ENCODE results near the gene MON1B. TPM values are rescaled to one million over a fixed set of nuclear protein-coding genes. Genes with fewer than 3 reads are reported as not detected.

Gene MON1B
- total RNA-seq, 1 donor from 2014 or later = 2.1 TPM

DNA sequence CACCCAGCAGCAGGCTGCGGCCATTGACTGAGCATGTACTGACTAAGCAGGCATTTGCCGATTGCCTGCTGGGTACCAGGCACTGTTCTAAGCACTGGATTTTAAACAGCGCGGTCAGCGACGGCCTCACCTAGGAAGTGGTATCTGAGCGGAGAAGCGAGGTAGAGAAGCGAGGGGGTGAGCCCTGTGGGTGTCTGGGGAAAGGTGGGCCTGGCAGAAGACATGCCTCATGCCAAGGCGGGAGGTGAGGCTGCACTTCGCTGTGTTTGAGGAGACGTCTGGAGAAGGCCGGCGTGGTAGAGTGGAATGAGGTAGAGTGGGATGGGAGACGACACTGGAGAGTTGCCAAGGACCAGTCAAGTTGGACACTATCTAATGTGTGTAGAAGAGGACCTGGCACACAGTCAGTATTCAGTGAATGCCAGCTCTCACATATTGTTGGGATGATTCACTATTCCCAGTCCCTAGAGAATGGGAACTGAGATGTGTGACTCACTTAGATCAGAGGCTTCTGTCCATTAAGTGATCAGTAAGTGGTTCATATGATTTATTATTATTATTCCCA lies 22.6 kb downstream of the MON1B start:
- Histone ChIP-seq H3K4me1 (ENCODE audit: control insufficient read depth in 3 of 3, insufficient read depth in 3 of 3, low read length in 3 of 3) (peaks cover 3 to 9% (median 4%) of the 10 kb centered on the region in 3 donors), H3K27ac (ENCODE audit: low read depth, low read length) (no peak overlapping the region), H3K9me3 (ENCODE audit: control insufficient read depth in 3 of 3, low read length in 3 of 3) (no peaks in the 10 kb centered on the region), H3K36me3 (ENCODE audit: control insufficient read depth in 3 of 3, insufficient read depth in 3 of 3, low read length in 3 of 3) (no peaks in the 10 kb centered on the region), H3K4me3 (ENCODE audit: low read length in 3 of 3) (no peak overlapping the region), H3K27me3 (ENCODE audit: control insufficient read depth in 3 of 3, insufficient read depth in 3 of 3, low read length in 3 of 3) (peaks cover 12 to 39% (median 27%) of the 10 kb centered on the region in 3 donors), H3K9ac (ENCODE audit: low read depth in 1 of 3, low read length in 3 of 3) (no peak overlapping the region)

DNA sequence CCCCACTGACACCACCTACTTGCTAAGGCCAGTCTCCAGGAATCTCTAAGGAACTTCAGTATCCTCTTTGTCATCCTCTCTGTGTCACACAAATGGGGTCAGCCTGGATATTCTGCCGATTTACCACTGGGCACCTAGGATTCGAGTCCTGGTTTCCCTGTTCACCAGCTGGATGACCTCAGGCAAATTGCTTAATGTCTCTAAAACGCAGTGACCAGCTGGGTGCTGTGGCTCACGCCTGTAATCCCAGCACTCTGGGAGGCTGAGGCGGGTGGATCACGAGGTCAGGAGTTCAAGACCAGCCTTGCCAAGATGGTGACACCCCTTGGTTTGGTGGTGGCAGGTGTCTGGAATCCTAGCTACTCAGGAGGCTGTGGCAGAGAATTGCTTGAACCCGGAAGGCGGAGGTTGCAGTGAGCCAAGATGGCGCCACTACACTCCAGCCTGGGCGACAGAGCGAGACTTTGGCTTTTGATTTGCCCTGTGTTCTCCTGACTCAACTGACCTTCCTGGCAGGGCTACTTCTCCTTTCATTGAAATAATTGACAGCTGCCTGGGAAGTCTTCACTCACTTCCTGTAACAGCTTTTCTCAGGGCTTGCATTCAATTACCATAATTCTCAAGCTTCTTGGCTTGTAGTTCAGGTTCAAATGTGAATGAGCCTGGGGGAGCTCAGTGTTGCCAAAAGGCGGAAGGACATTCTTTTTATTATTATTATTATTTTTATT lies 23.6 kb downstream of the MON1B start:
- H3K4me3 ChIP-seq (ENCODE audit: low read length in 3 of 3) = no peak overlapping the region
- H3K27ac ChIP-seq (ENCODE audit: low read depth, low read length) = no peak overlapping the region
- H3K27me3 ChIP-seq (ENCODE audit: control insufficient read depth in 3 of 3, insufficient read depth in 3 of 3, low read length in 3 of 3) = peaks cover 12 to 39% (median 25%) of the 10 kb centered on the region in 3 donors
- H3K4me1 ChIP-seq (ENCODE audit: control insufficient read depth in 3 of 3, insufficient read depth in 3 of 3, low read length in 3 of 3) = peaks cover 3 to 9% (median 4%) of the 10 kb centered on the region in 3 donors
- H3K9me3 ChIP-seq (ENCODE audit: control insufficient read depth in 3 of 3, low read length in 3 of 3) = no peaks in the 10 kb centered on the region
- no peak overlapping the region for H3K9ac ChIP-seq (ENCODE audit: low read depth in 1 of 3, low read length in 3 of 3)
- H3K36me3 ChIP-seq (ENCODE audit: control insufficient read depth in 3 of 3, insufficient read depth in 3 of 3, low read length in 3 of 3) = no peaks in the 10 kb centered on the region

DNA sequence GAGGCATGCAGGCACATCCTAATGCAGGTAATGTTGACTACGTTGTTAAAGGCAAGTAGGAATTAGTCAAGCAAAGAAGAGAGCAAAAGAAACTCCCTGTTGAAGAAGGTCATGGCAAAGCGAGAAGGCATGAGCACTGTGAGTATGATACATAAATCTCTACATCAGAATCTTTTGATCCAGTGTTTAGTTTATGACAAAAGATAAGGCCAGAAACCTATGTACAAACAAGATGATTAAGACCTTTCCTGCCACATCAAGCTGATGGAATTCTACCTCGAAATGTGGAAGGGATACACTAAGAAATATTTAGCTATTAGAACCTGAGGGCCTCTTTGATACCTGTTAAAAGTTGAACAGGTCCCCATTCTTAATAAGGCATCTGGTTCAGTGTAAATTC lies 28.4 kb downstream of the MON1B start:
- H3K9me3 ChIP-seq (ENCODE audit: control insufficient read depth in 3 of 3, low read length in 3 of 3) = no peaks in the 10 kb centered on the region
- H3K9ac ChIP-seq (ENCODE audit: low read depth in 1 of 3, low read length in 3 of 3) = no peak overlapping the region
- H3K27me3 ChIP-seq (ENCODE audit: control insufficient read depth in 3 of 3, insufficient read depth in 3 of 3, low read length in 3 of 3) = peaks cover 0 to 3% (median 0%) of the 10 kb centered on the region in 3 donors
- no peaks in the 10 kb centered on the region for H3K36me3 ChIP-seq (ENCODE audit: control insufficient read depth in 3 of 3, insufficient read depth in 3 of 3, low read length in 3 of 3)
- no peak overlapping the region for H3K4me3 ChIP-seq (ENCODE audit: low read length in 3 of 3)
- H3K4me1 ChIP-seq (ENCODE audit: control insufficient read depth in 3 of 3, insufficient read depth in 3 of 3, low read length in 3 of 3) = no peaks in the 10 kb centered on the region
- no peak overlapping the region for H3K27ac ChIP-seq (ENCODE audit: low read depth, low read length)

DNA sequence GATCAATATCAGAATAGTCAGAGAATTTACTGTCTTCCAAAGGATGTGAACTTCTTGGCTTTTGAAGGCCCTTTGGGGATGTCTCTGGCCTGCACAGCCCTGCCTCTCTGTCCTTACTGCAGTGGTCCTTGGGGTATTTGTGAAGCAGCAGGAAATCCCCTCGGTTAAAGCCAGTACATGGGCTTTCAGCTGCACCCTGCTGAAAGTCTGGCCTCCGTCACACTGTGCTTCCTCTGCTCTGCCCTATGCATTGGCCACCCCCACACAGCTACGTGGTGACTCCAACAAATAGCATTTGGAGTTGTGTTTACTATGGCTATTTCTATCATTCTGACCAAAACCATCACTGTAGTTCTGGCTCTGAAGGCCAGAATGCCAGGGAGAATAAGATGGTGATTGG lies 29.4 kb downstream of the MON1B start:
- no peaks in the 10 kb centered on the region for H3K27me3 ChIP-seq (ENCODE audit: control insufficient read depth in 3 of 3, insufficient read depth in 3 of 3, low read length in 3 of 3)
- no peak overlapping the region for H3K9ac ChIP-seq (ENCODE audit: low read depth in 1 of 3, low read length in 3 of 3)
- no peak overlapping the region for H3K4me3 ChIP-seq (ENCODE audit: low read length in 3 of 3)
- H3K36me3 ChIP-seq (ENCODE audit: control insufficient read depth in 3 of 3, insufficient read depth in 3 of 3, low read length in 3 of 3) = no peaks in the 10 kb centered on the region
- H3K9me3 ChIP-seq (ENCODE audit: control insufficient read depth in 3 of 3, low read length in 3 of 3) = no peaks in the 10 kb centered on the region
- no peaks in the 10 kb centered on the region for H3K4me1 ChIP-seq (ENCODE audit: control insufficient read depth in 3 of 3, insufficient read depth in 3 of 3, low read length in 3 of 3)
- no peak overlapping the region for H3K27ac ChIP-seq (ENCODE audit: low read depth, low read length)

DNA sequence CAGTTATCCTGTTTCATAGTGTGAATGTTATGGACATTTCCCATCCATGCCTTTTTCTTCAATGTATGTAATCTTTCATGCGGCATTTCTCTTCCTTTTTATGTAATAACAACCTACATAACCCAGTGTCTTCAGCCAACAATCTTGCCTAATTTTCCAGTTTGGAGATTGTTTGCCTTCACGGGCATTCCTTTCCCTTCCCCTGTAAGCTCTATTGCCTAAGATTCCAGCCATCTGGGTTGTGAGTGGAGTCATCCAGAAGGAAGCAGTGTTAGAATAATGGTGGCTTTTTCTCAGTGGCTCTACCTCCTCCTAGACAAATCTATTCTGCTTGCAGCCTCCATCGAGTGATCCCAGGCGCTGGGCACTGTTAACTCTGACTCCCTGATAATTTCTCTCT lies 30.5 kb downstream of the MON1B start:
- no peaks in the 10 kb centered on the region for H3K27me3 ChIP-seq (ENCODE audit: control insufficient read depth in 3 of 3, insufficient read depth in 3 of 3, low read length in 3 of 3)
- H3K9me3 ChIP-seq (ENCODE audit: control insufficient read depth in 3 of 3, low read length in 3 of 3) = no peaks in the 10 kb centered on the region

DNA sequence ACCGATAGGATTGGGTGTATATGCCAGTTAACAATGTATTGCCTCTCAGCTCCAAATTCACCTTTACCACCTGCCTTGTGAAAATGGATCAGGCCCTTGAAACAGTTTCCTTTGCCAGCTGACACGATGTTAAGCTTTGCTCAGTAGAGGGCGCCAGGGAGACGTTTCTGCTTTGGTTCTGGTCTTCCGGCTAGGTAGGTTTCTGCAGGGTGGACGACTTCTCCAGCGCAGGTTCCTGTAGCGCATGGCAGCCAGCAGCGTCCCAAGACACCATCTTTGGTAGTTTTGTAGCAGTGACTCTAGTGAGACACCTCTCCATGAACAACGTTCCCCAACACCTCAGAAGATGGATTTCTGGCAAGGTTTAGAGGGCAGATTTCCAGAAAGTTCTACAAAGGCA lies 32.2 kb downstream of the MON1B start:
- Histone ChIP-seq H3K27me3 (ENCODE audit: control insufficient read depth in 3 of 3, insufficient read depth in 3 of 3, low read length in 3 of 3) (peaks cover 0 to 2% (median 2%) of the 10 kb centered on the region in 3 donors), H3K4me1 (ENCODE audit: control insufficient read depth in 3 of 3, insufficient read depth in 3 of 3, low read length in 3 of 3) (no peaks in the 10 kb centered on the region), H3K9me3 (ENCODE audit: control insufficient read depth in 3 of 3, low read length in 3 of 3) (no peaks in the 10 kb centered on the region), H3K4me3 (ENCODE audit: low read length in 3 of 3) (no peak overlapping the region), H3K27ac (ENCODE audit: low read depth, low read length) (no peak overlapping the region), H3K9ac (ENCODE audit: low read depth in 1 of 3, low read length in 3 of 3) (no peak overlapping the region), H3K36me3 (ENCODE audit: control insufficient read depth in 3 of 3, insufficient read depth in 3 of 3, low read length in 3 of 3) (no peaks in the 10 kb centered on the region)

More for the DNA sequence above, 30.5 kb downstream of the MON1B start:
- no peak overlapping the region for H3K9ac ChIP-seq (ENCODE audit: low read depth in 1 of 3, low read length in 3 of 3)
- no peak overlapping the region for H3K27ac ChIP-seq (ENCODE audit: low read depth, low read length)
- no peak overlapping the region for H3K4me3 ChIP-seq (ENCODE audit: low read length in 3 of 3)
- no peaks in the 10 kb centered on the region for H3K4me1 ChIP-seq (ENCODE audit: control insufficient read depth in 3 of 3, insufficient read depth in 3 of 3, low read length in 3 of 3)
- no peaks in the 10 kb centered on the region for H3K36me3 ChIP-seq (ENCODE audit: control insufficient read depth in 3 of 3, insufficient read depth in 3 of 3, low read length in 3 of 3)

DNA sequence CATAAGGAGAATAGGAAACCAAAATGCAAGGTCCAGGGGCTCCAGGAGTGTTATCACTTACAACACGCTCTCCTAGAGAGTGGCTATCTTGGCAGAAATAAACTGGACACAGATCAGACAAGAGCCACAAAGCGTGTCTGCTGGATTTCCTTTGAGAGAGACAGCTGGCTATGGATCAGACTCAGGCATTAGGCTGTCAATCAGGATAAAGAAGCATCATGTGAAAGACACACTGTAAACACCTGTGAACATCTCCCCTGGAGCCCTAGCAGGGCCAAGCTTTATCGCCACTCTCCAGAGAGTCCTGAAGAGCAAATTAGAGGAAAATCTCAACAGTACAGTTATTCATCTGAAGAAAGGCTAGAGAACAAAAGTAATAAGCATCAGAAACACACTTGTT lies 34.2 kb downstream of the MON1B start:
- H3K4me3 ChIP-seq (ENCODE audit: low read length in 3 of 3) = no peak overlapping the region
- H3K9ac ChIP-seq (ENCODE audit: low read depth in 1 of 3, low read length in 3 of 3) = no peak overlapping the region
- no peak overlapping the region for H3K27ac ChIP-seq (ENCODE audit: low read depth, low read length)
- no peaks in the 10 kb centered on the region for H3K9me3 ChIP-seq (ENCODE audit: control insufficient read depth in 3 of 3, low read length in 3 of 3)
- H3K27me3 ChIP-seq (ENCODE audit: control insufficient read depth in 3 of 3, insufficient read depth in 3 of 3, low read length in 3 of 3) = peaks cover 0 to 6% (median 3%) of the 10 kb centered on the region in 3 donors
- H3K4me1 ChIP-seq (ENCODE audit: control insufficient read depth in 3 of 3, insufficient read depth in 3 of 3, low read length in 3 of 3) = no peaks in the 10 kb centered on the region
- H3K36me3 ChIP-seq (ENCODE audit: control insufficient read depth in 3 of 3, insufficient read depth in 3 of 3, low read length in 3 of 3) = no peaks in the 10 kb centered on the region

DNA sequence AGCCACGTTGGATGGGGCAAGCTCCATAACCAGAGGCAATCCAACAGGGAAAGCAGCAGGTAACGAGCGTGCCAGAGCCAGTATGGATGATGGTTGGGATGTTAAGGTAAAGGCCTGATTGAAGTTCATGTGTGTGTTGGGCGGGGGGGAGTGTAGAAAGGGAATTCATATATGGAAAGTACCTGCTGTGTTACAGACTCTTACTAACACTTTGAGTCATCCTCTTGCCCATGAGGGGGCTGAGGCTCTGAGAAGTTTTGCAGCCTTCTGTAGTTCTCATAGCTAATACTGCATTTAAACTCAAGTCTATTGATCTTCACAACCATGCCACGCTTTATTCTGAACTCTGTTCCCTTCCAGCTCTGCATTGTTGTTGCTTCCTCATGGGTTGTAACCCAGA lies 36.8 kb downstream of the MON1B start:
- Histone ChIP-seq H3K27me3 (ENCODE audit: control insufficient read depth in 3 of 3, insufficient read depth in 3 of 3, low read length in 3 of 3) (peaks cover 2 to 6% (median 3%) of the 10 kb centered on the region in 3 donors), H3K4me1 (ENCODE audit: control insufficient read depth in 3 of 3, insufficient read depth in 3 of 3, low read length in 3 of 3) (no peaks in the 10 kb centered on the region), H3K9ac (ENCODE audit: low read depth in 1 of 3, low read length in 3 of 3) (no peak overlapping the region), H3K4me3 (ENCODE audit: low read length in 3 of 3) (no peak overlapping the region), H3K27ac (ENCODE audit: low read depth, low read length) (no peak overlapping the region), H3K9me3 (ENCODE audit: control insufficient read depth in 3 of 3, low read length in 3 of 3) (no peaks in the 10 kb centered on the region), H3K36me3 (ENCODE audit: control insufficient read depth in 3 of 3, insufficient read depth in 3 of 3, low read length in 3 of 3) (no peaks in the 10 kb centered on the region)

DNA sequence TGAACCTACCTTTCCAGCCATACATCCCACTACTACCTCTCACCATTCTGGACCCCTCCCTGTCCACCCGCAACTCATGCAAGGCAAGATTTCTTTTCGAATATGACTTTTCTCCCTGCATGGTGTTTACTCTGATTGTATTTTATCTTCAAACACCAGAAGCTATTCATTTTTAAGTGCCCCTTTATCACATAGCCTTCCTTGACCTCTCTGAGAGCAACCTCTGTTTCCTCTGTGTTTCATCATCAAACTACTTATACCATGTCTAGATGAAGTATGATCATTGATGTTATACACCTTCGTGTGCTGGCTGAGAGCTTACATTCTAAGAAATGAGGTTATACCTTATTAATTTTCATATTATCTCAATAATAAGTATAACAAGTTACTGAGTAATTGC lies 40.1 kb downstream of the MON1B start:
- Histone ChIP-seq H3K4me1 (ENCODE audit: control insufficient read depth in 3 of 3, insufficient read depth in 3 of 3, low read length in 3 of 3) (peaks cover 2 to 4% (median 2%) of the 10 kb centered on the region in 3 donors), H3K9ac (ENCODE audit: low read depth in 1 of 3, low read length in 3 of 3) (no peak overlapping the region), H3K27me3 (ENCODE audit: control insufficient read depth in 3 of 3, insufficient read depth in 3 of 3, low read length in 3 of 3) (peaks cover 7 to 14% (median 7%) of the 10 kb centered on the region in 3 donors), H3K27ac (ENCODE audit: low read depth, low read length) (no peak overlapping the region), H3K4me3 (ENCODE audit: low read length in 3 of 3) (no peak overlapping the region), H3K36me3 (ENCODE audit: control insufficient read depth in 3 of 3, insufficient read depth in 3 of 3, low read length in 3 of 3) (no peaks in the 10 kb centered on the region), H3K9me3 (ENCODE audit: control insufficient read depth in 3 of 3, low read length in 3 of 3) (no peaks in the 10 kb centered on the region)

DNA sequence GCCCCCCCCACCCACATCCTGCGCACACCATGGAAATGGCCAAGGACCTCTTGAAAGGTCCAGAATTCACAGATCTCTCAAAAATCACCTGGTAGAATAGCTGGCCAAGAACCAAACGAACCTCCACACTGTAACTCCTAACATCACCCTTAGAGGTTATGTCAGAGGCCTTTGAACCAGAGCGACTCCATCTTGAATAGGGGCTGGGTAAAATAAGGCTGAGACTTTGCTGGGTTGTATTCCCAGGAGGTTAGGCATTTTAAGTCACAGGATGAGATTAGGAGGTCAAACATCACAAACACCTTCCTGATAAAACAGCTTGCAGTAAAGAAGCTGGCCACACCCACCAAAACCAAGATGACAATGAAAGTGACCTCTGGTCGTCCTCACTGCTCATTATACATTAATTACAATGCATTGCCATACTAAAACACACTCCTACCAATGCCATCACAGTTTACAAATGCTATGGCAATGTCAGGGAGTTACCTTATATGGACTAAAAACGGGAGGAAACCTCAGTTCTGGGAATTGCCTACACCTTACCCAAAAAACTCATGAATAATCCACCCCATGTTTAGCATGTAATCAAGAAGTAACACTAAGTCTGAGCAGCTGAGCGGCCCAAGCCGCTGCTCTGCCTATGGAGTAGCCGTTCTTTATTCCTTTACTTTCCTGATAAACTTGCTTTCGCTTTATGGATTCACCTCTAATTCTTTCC lies 43.0 kb downstream of the MON1B start:
- H3K9ac ChIP-seq (ENCODE audit: low read depth in 1 of 3, low read length in 3 of 3) = no peak overlapping the region
- no peak overlapping the region for H3K4me3 ChIP-seq (ENCODE audit: low read length in 3 of 3)
- H3K27me3 ChIP-seq (ENCODE audit: control insufficient read depth in 3 of 3, insufficient read depth in 3 of 3, low read length in 3 of 3) = peaks cover 4 to 8% (median 7%) of the 10 kb centered on the region in 3 donors
- peaks cover 2 to 7% (median 2%) of the 10 kb centered on the region in 3 donors for H3K4me1 ChIP-seq (ENCODE audit: control insufficient read depth in 3 of 3, insufficient read depth in 3 of 3, low read length in 3 of 3)
- no peak overlapping the region for H3K27ac ChIP-seq (ENCODE audit: low read depth, low read length)
- no peaks in the 10 kb centered on the region for H3K9me3 ChIP-seq (ENCODE audit: control insufficient read depth in 3 of 3, low read length in 3 of 3)
- no peaks in the 10 kb centered on the region for H3K36me3 ChIP-seq (ENCODE audit: control insufficient read depth in 3 of 3, insufficient read depth in 3 of 3, low read length in 3 of 3)

Measured in skeletal muscle tissue (tissue), 4 donors.